IMR-90 (cell line): ENCODE data around the gene PNPLA1. TPM values are rescaled to one million over a fixed set of nuclear protein-coding genes. Genes with fewer than 3 reads are reported as not detected.

ENCODE experiments used
- ATAC-seq: fragments of 200-7000 bp; cut with Tn5 transposase; 2 replicates; pipeline ENCODE4 v1.9.1; 2020; ENCODE audit warnings: low read depth, mild to moderate bottlenecking, moderate library complexity
- BruUV-seq: library from RNA; stranded (reverse); fragments of 400-500 nt; replicated peaks from 2 replicates; lab custom pipeline; 2021; lab: Mats Ljungman, UMichigan
- CTCF ChIA-PET: fragments of 300-600 bp; formaldehyde crosslinking; extraction: SDS; loops from one replicate; lab custom pipeline; 2021; ENCODE audit warnings: antibody characterized with exemption; lab: Yijun Ruan, JAX
- POLR2A ChIA-PET: fragments of 300-600 bp; sonication (Branson Sonifier 250); formaldehyde crosslinking; loops from one replicate; lab custom pipeline; 2022; ENCODE audit warnings: antibody characterized with exemption; ENCODE audit not compliant: unreplicated experiment; lab: Charles Lee
- DNase-seq: peaks from one replicate; pipeline ENCODE4 v3.0.0; 2013
- H2AFZ ChIP-seq: replicated peaks from 2 replicates; pipeline ENCODE3; 2013; ENCODE audit warnings: low read length, mild to moderate bottlenecking; ENCODE audit not compliant: poor library complexity
- H2AK5ac ChIP-seq: 2 replicates; pipeline ENCODE4 v1.6.1; 2013; ENCODE audit warnings: low read depth, low read length, inconsistent platforms
- H2AK9ac ChIP-seq: replicated peaks from 2 replicates; pipeline ENCODE3; 2013; ENCODE audit warnings: mild to moderate bottlenecking, low read depth, low read length, moderate library complexity; ENCODE audit not compliant: poor library complexity
- H2BK120ac ChIP-seq: 2 replicates; pipeline ENCODE4 v1.6.1; 2013; ENCODE audit warnings: low read depth, low read length, inconsistent platforms
- H2BK15ac ChIP-seq: 3 replicates; pipeline ENCODE4 v1.6.1; 2013; ENCODE audit warnings: low read depth, low read length, inconsistent platforms
- H2BK20ac ChIP-seq: 2 replicates; pipeline ENCODE4 v1.6.1; 2013; ENCODE audit warnings: low read depth, mild to moderate bottlenecking, inconsistent platforms, low read length, moderate library complexity
- H2BK5ac ChIP-seq: 2 replicates; pipeline ENCODE4 v1.6.1; 2013; ENCODE audit warnings: mild to moderate bottlenecking, low read depth, low read length, inconsistent platforms; ENCODE audit not compliant: poor library complexity, severe bottlenecking
- H3K14ac ChIP-seq: replicated peaks from 2 replicates; pipeline ENCODE4 v1.6.1; 2013; ENCODE audit warnings: low read depth, low read length, inconsistent platforms
- H3K18ac ChIP-seq: 2 replicates; pipeline ENCODE4 v1.6.1; 2013; ENCODE audit warnings: low read depth, low read length, control low read depth
- H3K23ac ChIP-seq: 2 replicates; pipeline ENCODE4 v1.6.1; 2013; ENCODE audit warnings: low read depth, low read length, inconsistent platforms
- H3K27ac ChIP-seq: 2 replicates; pipeline ENCODE4 v1.5.1; 2013; ENCODE audit warnings: mild to moderate bottlenecking, control low read depth, low read length; ENCODE audit not compliant: insufficient read depth
- H3K27me3 ChIP-seq: 2 replicates; pipeline ENCODE4 v1.6.1; 2013; ENCODE audit warnings: low read length; ENCODE audit not compliant: control insufficient read depth, insufficient read depth
- H3K36me3 ChIP-seq: 2 replicates; pipeline ENCODE4 v1.6.1; 2013; ENCODE audit warnings: low read length, mixed read lengths; ENCODE audit not compliant: control insufficient read depth, insufficient read depth
- H3K4ac ChIP-seq: 2 replicates; pipeline ENCODE4 v1.6.1; 2013; ENCODE audit warnings: low read depth, low read length, inconsistent platforms
- H3K4me1 ChIP-seq: 2 replicates; pipeline ENCODE4 v1.6.1; 2013; ENCODE audit warnings: low read length, mixed read lengths; ENCODE audit not compliant: control insufficient read depth, insufficient read depth
- H3K4me2 ChIP-seq: 2 replicates; pipeline ENCODE4 v1.6.1; 2013; ENCODE audit warnings: low read depth, mild to moderate bottlenecking, control low read depth, low read length, moderate library complexity
- H3K4me3 ChIP-seq: 2 replicates; pipeline ENCODE4 v1.5.1; 2013; ENCODE audit warnings: low read depth, mild to moderate bottlenecking, control low read depth, low read length, moderate library complexity; ENCODE audit not compliant: insufficient read depth
- H3K56ac ChIP-seq: 2 replicates; pipeline ENCODE4 v1.6.1; 2013; ENCODE audit warnings: low read length, inconsistent platforms; ENCODE audit not compliant: insufficient read depth; ENCODE audit errors: extremely low read depth
- H3K79me1 ChIP-seq, 2 experiments: 2 replicates each; pipeline ENCODE4 v1.6.1; 2013; ENCODE audit warnings: low read length in 2 of 2, inconsistent platforms in 1 of 2, low read depth in 1 of 2
- H3K9ac ChIP-seq: 2 replicates; pipeline ENCODE4 v1.6.1; 2013; ENCODE audit warnings: low read depth, low read length, control low read depth
- H3K9me1 ChIP-seq: 2 replicates; pipeline ENCODE4 v1.6.1; 2013; ENCODE audit warnings: low read length, inconsistent platforms; ENCODE audit not compliant: insufficient read depth
- H3K9me3 ChIP-seq: 2 replicates; pipeline ENCODE4 v1.6.1; 2013; ENCODE audit warnings: low read length; ENCODE audit not compliant: control insufficient read depth, insufficient read depth
- H4K20me1 ChIP-seq: 2 replicates; pipeline ENCODE4 v1.6.1; 2013; ENCODE audit warnings: low read length, inconsistent platforms; ENCODE audit not compliant: insufficient read depth
- H4K5ac ChIP-seq: 2 replicates; pipeline ENCODE4 v1.6.1; 2013; ENCODE audit warnings: mild to moderate bottlenecking, low read depth, low read length, control low read depth
- H4K8ac ChIP-seq, 2 experiments: 2 replicates each; pipeline ENCODE4 v1.6.1; 2013; ENCODE audit warnings: low read depth in 2 of 2, low read length in 2 of 2, control low read depth in 1 of 2, inconsistent platforms in 1 of 2
- H4K91ac ChIP-seq: 2 replicates; pipeline ENCODE4 v1.6.1; 2013; ENCODE audit warnings: low read depth, low read length, inconsistent platforms; ENCODE audit not compliant: insufficient read depth
- BHLHE40 ChIP-seq: fragments of 150-350 bp; IDR thresholded peaks from 2 replicates; pipeline ENCODE4 v1.6.1; 2016; ENCODE audit warnings: mild to moderate bottlenecking, low read depth, low read length
- CEBPB ChIP-seq: IDR thresholded peaks from 2 replicates; pipeline ENCODE4 v1.6.1; 2012; ENCODE audit warnings: low read depth, low read length, improper control_type of control experiment
- FOS ChIP-seq: fragments of 150-350 bp; IDR thresholded peaks from 2 replicates; pipeline ENCODE4 v1.6.1; 2016; ENCODE audit warnings: low read depth, low read length
- MXI1 ChIP-seq: IDR thresholded peaks from 2 replicates; pipeline ENCODE4 v1.6.1; 2012; ENCODE audit warnings: low read depth, mild to moderate bottlenecking, low read length, moderate library complexity, borderline replicate concordance
- POLR2A ChIP-seq: IDR thresholded peaks from 2 replicates; pipeline ENCODE4 v1.6.1; 2012; ENCODE audit warnings: mild to moderate bottlenecking, low read depth, low read length
- RAD21 ChIP-seq: IDR thresholded peaks from 2 replicates; pipeline ENCODE4 v1.6.1; 2012; ENCODE audit warnings: low read length, improper control_type of control experiment
- RCOR1 ChIP-seq: IDR thresholded peaks from 2 replicates; pipeline ENCODE4 v1.6.1; 2012; ENCODE audit warnings: mild to moderate bottlenecking, low read length, improper control_type of control experiment; ENCODE audit not compliant: insufficient replicate concordance
- RFX5 ChIP-seq: IDR thresholded peaks from 2 replicates; pipeline ENCODE4 v1.8.0; 2012; ENCODE audit warnings: low read depth, mild to moderate bottlenecking, low read length, moderate library complexity
- SMC3 ChIP-seq: fragments of 150-350 bp; IDR thresholded peaks from 2 replicates; pipeline ENCODE4 v1.6.1; 2016; ENCODE audit warnings: low read depth, mild to moderate bottlenecking, antibody characterized with exemption, low read length, moderate library complexity
- USF2 ChIP-seq: fragments of 150-350 bp; IDR thresholded peaks from 2 replicates; pipeline ENCODE4 v1.6.1; 2017; ENCODE audit warnings: mild to moderate bottlenecking, antibody characterized with exemption, low read length, low read depth
- WGBS, 2 experiments: methylation state at CpG; one replicate each; pipeline versions ENCODE4 v1.1.5 to v1.1.7; 2013; ENCODE audit warnings: missing lambda C conversion rate in 2 of 2; ENCODE audit not compliant: insufficient read length in 1 of 2; ENCODE audit errors: extremely low coverage in 2 of 2; 5-methylcytosine and 5-hydroxymethylcytosine counted together
- dilution Hi-C: fragments of 300-500 bp; cut with HindIII; formaldehyde crosslinking; loops from one replicate; pipeline ENCODE4 v1.14.3; 2018; ENCODE audit warnings: low sequenced_read_pairs; ENCODE audit not compliant: unreplicated experiment
- in situ Hi-C: fragments of 300-500 bp; cut with MboI; formaldehyde crosslinking; loops from 3 replicates; pipeline ENCODE4 v1.14.3; 2019; ENCODE audit warnings: low sequenced_read_pairs, inconsistent platforms, mixed read lengths
- intact Hi-C: fragments of 100-400 bp; cut with micrococcal nuclease; formaldehyde crosslinking; loops from 2 replicates; pipeline ENCODE4 v1.10.0; 2022
- polyA plus RNA-seq, 3 experiments: library from polyadenylated mRNA; depleted of rRNA; stranded (reverse); fragments of >200 nt; gene quantifications; 2 replicates each; pipeline ENCODE4 v1.2.3, GENCODE V29; 2012; ENCODE audit warnings: low replicate concordance in 1 of 3
- total RNA-seq: library from RNA; depleted of rRNA; stranded (reverse); fragments of >200 nt; gene quantifications from 2 replicates; pipeline ENCODE4 v1.2.3, GENCODE V29; 2012
- TF ChIP-seq, protein P1 (sequence below): fragments of 150-350 bp; IDR thresholded peaks from 2 replicates; pipeline ENCODE4 v1.6.1; 2016; ENCODE audit warnings: low read depth, mild to moderate bottlenecking, low read length, moderate library complexity, borderline replicate concordance

The PNPLA1 gene
- total and polyA plus RNA-seq, 2 of the 4 experiments (the other 2 are of a cell fraction) = not detected

GRCh38 chr6:36309900-36310299 is 40.0 kb downstream of the PNPLA1 start:
- no TSS peak for BruUV-seq
- dilution Hi-C loops = no loop called here
- no peak for DNase-seq
- no CpG with 5 or more reads among the region's 2 CpGs for WGBS, 2 experiments
- no peak overlapping the region for H3K23ac ChIP-seq
- no peak overlapping the region for H3K56ac ChIP-seq
- no peak overlapping the region for H3K14ac ChIP-seq
- H3K79me1 ChIP-seq = no peaks in the 10 kb centered on the region
- H2BK20ac ChIP-seq = no peak overlapping the region
- no peaks in the 10 kb centered on the region for H3K36me3 ChIP-seq
- no peak overlapping the region for H3K27ac ChIP-seq
- no peak overlapping the region for H4K8ac ChIP-seq
- no peak overlapping the region for H2BK5ac ChIP-seq
- no peak overlapping the region for H3K18ac ChIP-seq
- H4K91ac ChIP-seq = no peak overlapping the region
- intact Hi-C loops = no loop called here
- in situ Hi-C loops = no loop called here
- H2AK9ac ChIP-seq = no peak overlapping the region
- H4K5ac ChIP-seq = no peak overlapping the region
- H3K4me3 ChIP-seq = no peak overlapping the region
- H3K9me3 ChIP-seq = peaks cover 3% of the 10 kb centered on the region
- no peak overlapping the region for H2BK120ac ChIP-seq
- no peak overlapping the region for H2AFZ ChIP-seq
- H3K9me1 ChIP-seq = no peaks in the 10 kb centered on the region
- no peaks in the 10 kb centered on the region for H3K4me1 ChIP-seq
- TF ChIP-seq FOS (no peak), RAD21 (no peak), SMC3 (no peak), BHLHE40 (no peak), MXI1 (no peak), POLR2A (no peak), USF2 (no peak), CEBPB (no peak), RFX5 (no peak), RCOR1 (no peak)
- TF ChIP-seq, protein P1, sequence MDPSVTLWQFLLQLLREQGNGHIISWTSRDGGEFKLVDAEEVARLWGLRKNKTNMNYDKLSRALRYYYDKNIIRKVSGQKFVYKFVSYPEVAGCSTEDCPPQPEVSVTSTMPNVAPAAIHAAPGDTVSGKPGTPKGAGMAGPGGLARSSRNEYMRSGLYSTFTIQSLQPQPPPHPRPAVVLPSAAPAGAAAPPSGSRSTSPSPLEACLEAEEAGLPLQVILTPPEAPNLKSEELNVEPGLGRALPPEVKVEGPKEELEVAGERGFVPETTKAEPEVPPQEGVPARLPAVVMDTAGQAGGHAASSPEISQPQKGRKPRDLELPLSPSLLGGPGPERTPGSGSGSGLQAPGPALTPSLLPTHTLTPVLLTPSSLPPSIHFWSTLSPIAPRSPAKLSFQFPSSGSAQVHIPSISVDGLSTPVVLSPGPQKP = no peak
- peaks cover 62% of the 10 kb centered on the region for H3K27me3 ChIP-seq
- H3K4me2 ChIP-seq = no peak overlapping the region
- no peaks in the 10 kb centered on the region; the same call in 1 of the 2 replicates for H4K20me1 ChIP-seq
- ATAC-seq = no peak
- no peak overlapping the region for H2BK15ac ChIP-seq
- H3K9ac ChIP-seq = no peak overlapping the region
- ChIA-PET CTCF (no interaction called here), POLR2A (no interaction called here)
- no peak overlapping the region for H3K4ac ChIP-seq
- no peak overlapping the region for H2AK5ac ChIP-seq
